Neural progenitor cell (in vitro differentiated cells): ENCODE measurements around the gene PKNOX2.

Experiments used
- CTCF ChIP-seq: fragments of 200-600 bp; sonication (generic); IDR thresholded peaks from 2 replicates; pipeline ENCODE4 v1.5.1; 2017; ENCODE audit warnings: antibody characterized with exemption, mild to moderate bottlenecking
- EZH2 ChIP-seq: fragments of 200-600 bp; sonication (generic); IDR thresholded peaks from 2 replicates; pipeline ENCODE4 v1.6.1; 2017; ENCODE audit warnings: antibody characterized with exemption, mild to moderate bottlenecking, moderate library complexity
- EZH2phosphoT487 ChIP-seq: fragments of 200-600 bp; sonication (generic); IDR thresholded peaks from 2 replicates; pipeline ENCODE4 v1.6.1; 2017; ENCODE audit warnings: antibody characterized with exemption

GRCh38 chr11:125141178-125141577, 23.4 kb upstream of the PKNOX2 start:
- no peak for TF ChIP-seq CTCF
- no peak for TF ChIP-seq EZH2
- TF ChIP-seq EZH2phosphoT487, result no peak
